Mononuclear cell (primary cell): ENCODE measurements around the gene TRNAU1AP. TPM values are rescaled to one million over a fixed set of nuclear protein-coding genes. Genes with fewer than 3 reads are reported as not detected.
"Not testable (repeated sequence)": the region's sequence is repeated elsewhere in the genome, so short reads cannot be mapped to it uniquely, and the experiment has no call there.

Source experiments
- H3K27me3 ChIP-seq: 2 replicates; pipeline ENCODE4 v1.6.0; 2011; ENCODE audit warnings: low read length, control low read depth; ENCODE audit not compliant: insufficient read depth
- H3K4me1 ChIP-seq: 2 replicates; pipeline ENCODE4 v1.5.1; 2011; ENCODE audit warnings: mild to moderate bottlenecking, low read length, control low read depth; ENCODE audit not compliant: insufficient read depth
- H3K4me3 ChIP-seq: 2 replicates; pipeline ENCODE4 v1.5.1; 2011; ENCODE audit warnings: mild to moderate bottlenecking, low read length, moderate library complexity
- H3K9me3 ChIP-seq: 2 replicates; pipeline ENCODE4 v1.5.1; 2011; ENCODE audit warnings: low read depth, mild to moderate bottlenecking, control low read depth, low read length
- total RNA-seq: library from RNA; depleted of rRNA; stranded (reverse); fragments of >200 nt; gene quantifications from one replicate; pipeline ENCODE4 v1.2.3, GENCODE V29; 2012

The TRNAU1AP gene
- total RNA-seq, 1 donor = 20.0 TPM

GRCh38 chr1:28541414-28542015 lies 11.4 kb upstream of the TRNAU1AP start:
- H3K27me3 ChIP-seq, H3K4me3 ChIP-seq, H3K4me1 ChIP-seq, H3K9me3 ChIP-seq: not testable (repeated sequence)

- no peaks in the 10 kb centered on the region for H3K9me3 ChIP-seq
- no peaks in the 10 kb centered on the region for H3K27me3 ChIP-seq
- H3K4me3 ChIP-seq = no peak overlapping the region
- no peaks in the 10 kb centered on the region for H3K4me1 ChIP-seq
Measured at GRCh38 chr1:28545246-28545628, 7.6 kb upstream of the TRNAU1AP start.

- H3K27me3 ChIP-seq = no peaks in the 10 kb centered on the region
- peaks cover 8% of the 10 kb centered on the region for H3K4me1 ChIP-seq
- no peaks in the 10 kb centered on the region for H3K9me3 ChIP-seq
- no peak overlapping the region for H3K4me3 ChIP-seq
Measured at GRCh38 chr1:28548318-28548717, 4.6 kb upstream of the TRNAU1AP start.

- Histone ChIP-seq H3K9me3 (no peaks in the 10 kb centered on the region), H3K4me3 (no peak overlapping the region), H3K4me1 (peaks cover 15% of the 10 kb centered on the region), H3K27me3 (no peaks in the 10 kb centered on the region)
Measured at GRCh38 chr1:28551381-28551780, 1.5 kb upstream of the TRNAU1AP start.

GRCh38 chr1:28560886-28561285 lies 8.0 kb downstream of the TRNAU1AP start:
- H3K4me1 ChIP-seq = no peaks in the 10 kb centered on the region
- no peaks in the 10 kb centered on the region for H3K27me3 ChIP-seq
- no peak overlapping the region for H3K4me3 ChIP-seq
- H3K9me3 ChIP-seq = no peaks in the 10 kb centered on the region

- H3K9me3 ChIP-seq = no peaks in the 10 kb centered on the region
- H3K4me3 ChIP-seq = no peak overlapping the region
- no peaks in the 10 kb centered on the region for H3K4me1 ChIP-seq
- no peaks in the 10 kb centered on the region for H3K27me3 ChIP-seq
Measured at GRCh38 chr1:28564310-28564709, 11.4 kb downstream of the TRNAU1AP start.

- Histone ChIP-seq H3K4me3 (no peak overlapping the region), H3K27me3 (no peaks in the 10 kb centered on the region), H3K4me1 (no peaks in the 10 kb centered on the region), H3K9me3 (no peaks in the 10 kb centered on the region)
Measured at GRCh38 chr1:28565040-28565439, 12.2 kb downstream of the TRNAU1AP start.

- Histone ChIP-seq H3K4me3 (no peak overlapping the region), H3K9me3 (no peaks in the 10 kb centered on the region)
Measured at GRCh38 chr1:28565726-28566125, 12.8 kb downstream of the TRNAU1AP start.

GRCh38 chr1:28566931-28567330 lies 14.0 kb downstream of the TRNAU1AP start:
- H3K4me1 ChIP-seq = no peaks in the 10 kb centered on the region
- H3K9me3 ChIP-seq = no peaks in the 10 kb centered on the region
- H3K27me3 ChIP-seq = no peaks in the 10 kb centered on the region
- no peak overlapping the region for H3K4me3 ChIP-seq

More at GRCh38 chr1:28565726-28566125, 12.8 kb downstream of the TRNAU1AP start:
- Histone ChIP-seq H3K4me1 (no peaks in the 10 kb centered on the region), H3K27me3 (no peaks in the 10 kb centered on the region)

- Histone ChIP-seq H3K9me3 (no peaks in the 10 kb centered on the region), H3K4me1 (no peaks in the 10 kb centered on the region), H3K27me3 (no peaks in the 10 kb centered on the region), H3K4me3 (no peak overlapping the region)
Measured at GRCh38 chr1:28571911-28572310, 19.0 kb downstream of the TRNAU1AP start.

- not testable (repeated sequence) for H3K9me3 ChIP-seq, H3K27me3 ChIP-seq, H3K4me1 ChIP-seq, H3K4me3 ChIP-seq
Measured at GRCh38 chr1:28572891-28573290, 20.0 kb downstream of the TRNAU1AP start.

- Histone ChIP-seq H3K4me3 (no peak overlapping the region), H3K9me3 (no peaks in the 10 kb centered on the region), H3K27me3 (no peaks in the 10 kb centered on the region), H3K4me1 (peaks cover 5% of the 10 kb centered on the region)
Measured at GRCh38 chr1:28573564-28573963, 20.7 kb downstream of the TRNAU1AP start.

GRCh38 chr1:28577052-28577678 lies 24.3 kb downstream of the TRNAU1AP start:
- H3K27me3 ChIP-seq = no peaks in the 10 kb centered on the region
- H3K9me3 ChIP-seq = no peaks in the 10 kb centered on the region
- peaks cover 27% of the 10 kb centered on the region for H3K4me1 ChIP-seq
- H3K4me3 ChIP-seq = no peak overlapping the region

- Histone ChIP-seq H3K4me3 (no peak overlapping the region), H3K4me1 (peaks cover 35% of the 10 kb centered on the region), H3K27me3 (no peaks in the 10 kb centered on the region), H3K9me3 (no peaks in the 10 kb centered on the region)
Measured at GRCh38 chr1:28577738-28578536, 25.1 kb downstream of the TRNAU1AP start.

- H3K4me3 ChIP-seq = no peak overlapping the region
- peaks cover 38% of the 10 kb centered on the region for H3K4me1 ChIP-seq
- no peaks in the 10 kb centered on the region for H3K27me3 ChIP-seq
- no peaks in the 10 kb centered on the region for H3K9me3 ChIP-seq
Measured at GRCh38 chr1:28578696-28579218, 25.9 kb downstream of the TRNAU1AP start.
